Measurements from ENCODE around the gene U2AF2.

U2AF2 gene

DNA sequence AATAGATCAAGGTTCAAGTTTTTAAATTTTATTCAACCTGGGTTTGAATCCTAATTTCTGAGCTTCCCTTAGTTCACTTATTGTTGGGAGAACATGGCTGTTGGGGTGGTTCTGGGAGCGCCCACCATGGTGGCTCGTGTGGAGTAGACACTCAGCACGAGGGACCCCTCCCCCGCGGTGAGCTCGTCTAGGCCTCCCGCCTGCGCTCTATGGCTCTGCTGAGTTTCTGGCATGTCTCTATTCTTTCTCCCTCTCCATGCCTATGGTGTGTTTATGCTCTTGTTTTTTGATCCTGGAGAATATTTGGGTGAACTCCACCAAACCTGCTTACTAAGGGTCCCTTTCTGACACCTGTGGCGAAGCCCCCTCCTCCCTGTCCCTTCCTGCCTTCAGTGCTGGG lies 18.6 kb downstream of the U2AF2 start:
- DNase-seq (ENCODE audit: insufficient read length, low spot score) (no peak), FAIRE-seq (no peak)

DNA sequence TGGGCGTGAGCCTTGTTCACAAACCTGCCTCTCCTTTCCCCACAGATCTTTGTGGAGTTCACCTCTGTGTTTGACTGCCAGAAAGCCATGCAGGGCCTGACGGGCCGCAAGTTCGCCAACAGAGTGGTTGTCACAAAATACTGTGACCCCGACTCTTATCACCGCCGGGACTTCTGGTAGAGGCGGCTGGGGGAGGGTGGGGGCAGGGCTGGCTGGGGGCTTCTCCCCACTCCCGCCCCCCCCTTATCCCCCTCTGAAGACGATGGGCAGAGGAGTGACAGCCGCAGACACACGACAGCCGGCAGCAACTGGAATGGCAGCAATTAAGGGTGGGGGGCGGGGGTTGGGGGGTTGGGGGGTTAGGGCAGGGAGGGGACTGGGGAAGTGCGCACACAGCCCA lies 19.1 kb downstream of the U2AF2 start:
- no peak for DNase-seq (ENCODE audit: insufficient read length, low spot score)
- no peak for FAIRE-seq

- FAIRE-seq, result peak; percentile 33
Observed at GRCh38 chr19:55674459-55674840, 19.6 kb downstream of the U2AF2 start.

GRCh38 chr19:55674841-55675660 lies 20.2 kb downstream of the U2AF2 start, which contains the start of gene EPN1:
EPN1 (plus strand) TSS chr19:55675226; CDS start chr19:55678628, 3,402 bp downstream.
- FAIRE-seq, result peak; percentile 93

More at GRCh38 chr19:55674459-55674840, 19.6 kb downstream of the U2AF2 start:
- no peak for DNase-seq (ENCODE audit: insufficient read length, low spot score)

DNA sequence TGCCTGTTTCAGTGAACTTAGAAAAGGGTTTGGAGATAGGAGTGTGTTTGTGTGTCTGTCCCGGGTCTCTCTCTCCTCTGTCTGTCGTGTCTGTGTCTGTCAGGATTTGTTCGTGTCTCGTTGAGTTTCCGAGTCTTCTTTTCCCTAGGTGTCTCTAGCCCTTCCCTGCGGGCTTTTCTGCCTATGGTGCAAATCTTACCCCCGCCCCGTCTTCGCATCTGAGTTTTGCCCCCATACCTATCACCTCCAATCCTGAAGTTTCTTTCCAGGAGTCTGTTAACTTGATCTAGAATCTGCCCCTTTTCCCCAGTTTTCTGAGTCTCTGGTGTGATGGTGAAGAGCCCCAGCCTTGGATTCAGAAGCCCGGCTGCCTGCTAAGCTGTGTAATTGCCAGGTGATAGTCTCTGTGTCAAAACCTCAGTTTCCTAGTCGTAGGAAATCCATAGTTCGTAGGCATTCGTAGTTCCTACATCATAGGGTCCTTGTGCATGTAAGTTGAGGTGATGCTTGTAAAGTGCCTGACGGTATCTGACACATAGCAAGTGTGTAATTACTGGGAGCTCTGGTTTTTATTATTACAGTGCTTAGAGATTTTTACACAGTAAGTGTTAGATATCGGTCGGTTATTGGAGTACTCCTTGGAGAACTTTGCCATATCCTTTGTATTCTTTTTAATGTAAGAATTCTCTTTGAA lies 21.0 kb downstream of the U2AF2 start:
- DNase-seq (ENCODE audit: insufficient read length, low spot score) (no peak), FAIRE-seq (no peak)

More at GRCh38 chr19:55674841-55675660, 20.2 kb downstream of the U2AF2 start, which contains the start of gene EPN1:
- DNase-seq (ENCODE audit: insufficient read length, low spot score), result peak; percentile 99

DNA sequence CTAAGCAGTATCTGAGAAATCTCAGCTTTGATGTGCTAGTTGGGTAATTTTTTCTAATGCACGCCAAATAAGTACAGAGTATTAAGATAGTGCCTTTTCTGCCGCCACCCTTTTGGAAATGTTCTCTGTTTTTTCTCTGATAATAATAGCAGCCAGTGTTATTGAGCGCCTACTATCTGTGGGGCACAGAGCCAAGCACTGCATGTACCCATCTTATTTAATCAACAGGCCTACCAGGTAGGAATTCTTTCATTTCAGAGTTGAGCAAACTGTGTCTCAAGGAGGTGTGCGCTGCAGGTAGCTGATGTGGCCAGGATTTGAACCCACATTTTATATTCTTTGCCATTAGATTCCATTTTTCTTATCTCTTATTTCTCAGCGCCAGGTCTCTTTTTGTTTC lies 21.5 kb downstream of the U2AF2 start:
- DNase-seq (ENCODE audit: insufficient read length, low spot score) (no peak), FAIRE-seq (peak; percentile 11)

DNA sequence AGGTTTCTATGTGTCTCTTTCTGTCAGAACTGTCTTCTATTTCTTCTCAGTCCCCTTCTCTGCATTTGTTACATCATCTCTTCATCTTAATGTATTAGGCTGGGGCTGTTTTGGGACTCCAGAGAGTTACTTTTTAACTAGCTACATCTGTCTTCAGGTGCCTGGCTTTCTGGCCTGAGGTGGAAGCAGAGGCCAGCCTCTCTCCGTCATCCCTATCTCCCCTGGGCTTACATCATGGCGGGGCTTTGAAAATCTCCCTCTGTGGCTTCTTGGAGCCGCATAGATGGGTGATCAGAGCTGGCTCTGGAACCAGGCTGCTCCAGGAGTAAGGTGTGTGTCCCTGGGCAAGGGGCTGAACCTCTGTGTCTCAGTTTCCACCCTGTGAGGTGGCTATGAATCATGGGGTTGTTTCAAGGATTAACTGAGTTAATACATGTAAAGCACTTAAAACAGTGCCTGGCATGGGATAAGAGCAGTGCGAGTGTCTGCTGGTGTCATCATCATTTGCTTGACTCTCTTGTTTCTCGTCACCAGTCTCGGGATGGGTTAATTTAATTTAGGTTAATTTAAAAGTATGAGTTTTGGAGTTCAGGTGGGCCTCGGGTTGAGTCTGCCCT lies 22.2 kb downstream of the U2AF2 start:
- DNase-seq (ENCODE audit: insufficient read length, low spot score), result no peak
- peak; percentile 84 for FAIRE-seq

GRCh38 chr19:55677572-55678028 lies 22.8 kb downstream of the U2AF2 start:
- DNase-seq (ENCODE audit: insufficient read length, low spot score) (no peak), FAIRE-seq (no peak)

GRCh38 chr19:55678121-55678671 lies 23.4 kb downstream of the U2AF2 start:
- DNase-seq (ENCODE audit: insufficient read length, low spot score), result peak; percentile 83
- peak; percentile 97 for FAIRE-seq

GRCh38 chr19:55679343-55680257 lies 24.8 kb downstream of the U2AF2 start:
- FAIRE-seq (no peak), DNase-seq (ENCODE audit: insufficient read length, low spot score) (no peak)

DNA sequence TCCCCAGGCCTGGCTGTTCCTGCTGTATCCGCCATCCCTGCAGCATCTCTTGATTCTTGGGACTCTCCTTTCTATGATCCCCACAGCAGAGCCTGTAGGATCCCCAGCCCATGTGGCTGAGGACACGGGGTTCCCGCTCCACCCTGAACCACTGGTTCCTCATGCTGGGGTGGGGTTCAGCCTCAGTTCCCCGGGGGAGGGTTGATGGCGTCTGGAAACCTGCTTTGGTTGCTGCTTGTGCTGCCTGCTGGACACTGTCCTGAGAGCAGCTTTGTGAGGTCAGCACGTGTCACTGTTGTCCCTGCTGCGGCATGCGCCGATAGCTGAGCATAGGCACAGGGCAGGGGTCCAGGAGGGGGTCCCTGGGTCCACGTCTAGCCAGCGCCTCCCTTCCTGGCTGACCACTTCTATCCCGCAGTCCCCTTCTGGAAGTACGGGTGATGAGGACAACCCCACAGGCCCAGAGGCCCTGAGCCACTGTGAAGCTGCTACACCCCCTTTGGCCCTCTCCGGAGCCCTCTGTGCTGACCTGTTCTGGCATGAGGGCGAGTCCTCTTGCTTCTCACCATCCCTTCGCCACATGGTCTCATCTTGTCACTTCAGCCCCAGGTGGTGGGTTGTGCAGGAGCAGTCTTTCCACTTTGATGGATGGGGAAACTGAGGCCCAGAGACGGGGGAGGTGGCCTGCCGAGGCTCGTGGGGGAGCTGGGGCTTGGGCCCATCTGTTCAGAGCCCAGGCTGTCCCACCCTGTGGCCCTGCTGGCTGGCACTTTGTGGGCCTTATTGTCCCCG lies 25.7 kb downstream of the U2AF2 start:
- no peak for FAIRE-seq
- no peak for DNase-seq (ENCODE audit: insufficient read length, low spot score)

DNA sequence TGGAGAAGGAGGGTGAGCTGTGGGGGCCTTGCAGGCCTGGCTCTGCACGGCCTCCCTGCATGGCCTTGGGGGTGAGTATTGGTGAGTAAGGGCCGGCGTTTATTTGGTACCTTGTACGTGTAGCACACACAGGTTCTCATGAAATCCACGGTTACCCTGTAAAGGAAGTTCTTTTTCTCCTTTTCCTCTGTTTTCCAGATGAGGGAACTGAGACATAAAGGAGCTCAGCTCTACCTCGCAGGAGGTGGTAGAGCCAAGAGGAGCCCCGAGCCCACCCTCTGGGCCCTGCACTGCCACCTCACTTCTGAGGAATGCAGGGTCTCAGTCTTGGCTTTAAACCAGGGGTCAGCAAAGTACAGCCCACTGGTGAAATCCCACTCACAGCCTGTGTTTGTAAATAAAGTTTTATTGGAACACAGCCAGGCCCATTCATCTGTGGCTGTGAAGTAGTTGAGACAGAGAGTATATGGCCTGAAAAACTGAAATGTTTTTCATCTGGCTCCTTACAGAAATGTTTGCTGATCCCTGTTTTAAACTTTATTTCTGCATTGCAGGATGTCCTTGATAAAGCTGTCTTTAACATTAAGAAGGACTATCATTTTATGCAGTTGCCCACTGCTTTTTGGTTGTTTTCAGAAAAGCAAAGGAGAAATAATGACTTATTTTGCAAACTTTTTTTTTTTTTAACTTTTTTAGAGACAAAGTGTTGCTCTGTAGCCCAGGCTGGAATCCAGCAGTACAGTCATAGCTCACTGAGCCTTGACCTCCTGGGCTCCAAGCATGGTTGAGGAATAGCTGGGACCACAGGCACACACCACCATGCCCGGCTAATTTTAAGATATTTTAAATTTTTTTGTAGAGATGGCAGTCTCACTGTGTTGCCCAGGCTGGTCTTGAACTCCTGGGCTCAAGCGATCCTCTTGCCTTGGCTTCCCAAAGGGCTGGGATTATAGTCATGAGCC lies 26.6 kb downstream of the U2AF2 start:
- FAIRE-seq (no peak), DNase-seq (ENCODE audit: insufficient read length, low spot score) (no peak)

- FAIRE-seq, result no peak
Observed at GRCh38 chr19:55683449-55684261, 28.8 kb downstream of the U2AF2 start.

DNA sequence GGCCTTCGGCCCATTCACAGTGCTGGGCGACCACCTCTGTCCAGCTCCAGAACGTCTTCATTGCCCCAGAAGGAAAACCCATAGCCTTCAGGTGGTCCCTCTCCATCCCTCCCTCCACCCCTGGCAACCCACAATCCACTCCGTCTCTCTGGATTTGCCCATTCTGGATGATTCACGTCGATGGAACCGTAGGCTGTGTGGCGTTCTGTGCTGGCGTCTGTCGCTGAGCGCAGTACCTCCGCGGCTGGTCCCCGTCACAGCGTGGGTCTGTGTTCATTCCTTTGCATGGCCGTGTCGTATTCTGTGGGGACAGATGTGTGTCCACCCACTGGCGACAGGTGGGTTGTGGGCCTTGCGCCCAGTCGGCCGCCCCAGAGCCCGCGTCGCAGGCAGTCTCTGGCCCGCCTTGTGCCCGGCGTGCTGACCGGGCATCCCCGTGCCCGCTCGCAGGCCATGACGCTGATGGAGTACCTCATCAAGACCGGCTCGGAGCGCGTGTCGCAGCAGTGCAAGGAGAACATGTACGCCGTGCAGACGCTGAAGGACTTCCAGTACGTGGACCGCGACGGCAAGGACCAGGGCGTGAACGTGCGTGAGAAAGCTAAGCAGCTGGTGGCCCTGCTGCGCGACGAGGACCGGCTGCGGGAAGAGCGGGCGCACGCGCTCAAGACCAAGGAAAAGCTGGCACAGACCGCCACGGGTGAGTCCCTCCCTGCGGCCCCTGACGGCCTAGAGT lies 30.3 kb downstream of the U2AF2 start:
- FAIRE-seq (no peak), DNase-seq (ENCODE audit: insufficient read length, low spot score) (no peak)

More at GRCh38 chr19:55683449-55684261, 28.8 kb downstream of the U2AF2 start:
- DNase-seq (ENCODE audit: insufficient read length, low spot score), result no peak

- DNase-seq (ENCODE audit: insufficient read length, low spot score) (no peak), FAIRE-seq (no peak)
Observed at GRCh38 chr19:55685776-55686175, 30.9 kb downstream of the U2AF2 start.

DNA sequence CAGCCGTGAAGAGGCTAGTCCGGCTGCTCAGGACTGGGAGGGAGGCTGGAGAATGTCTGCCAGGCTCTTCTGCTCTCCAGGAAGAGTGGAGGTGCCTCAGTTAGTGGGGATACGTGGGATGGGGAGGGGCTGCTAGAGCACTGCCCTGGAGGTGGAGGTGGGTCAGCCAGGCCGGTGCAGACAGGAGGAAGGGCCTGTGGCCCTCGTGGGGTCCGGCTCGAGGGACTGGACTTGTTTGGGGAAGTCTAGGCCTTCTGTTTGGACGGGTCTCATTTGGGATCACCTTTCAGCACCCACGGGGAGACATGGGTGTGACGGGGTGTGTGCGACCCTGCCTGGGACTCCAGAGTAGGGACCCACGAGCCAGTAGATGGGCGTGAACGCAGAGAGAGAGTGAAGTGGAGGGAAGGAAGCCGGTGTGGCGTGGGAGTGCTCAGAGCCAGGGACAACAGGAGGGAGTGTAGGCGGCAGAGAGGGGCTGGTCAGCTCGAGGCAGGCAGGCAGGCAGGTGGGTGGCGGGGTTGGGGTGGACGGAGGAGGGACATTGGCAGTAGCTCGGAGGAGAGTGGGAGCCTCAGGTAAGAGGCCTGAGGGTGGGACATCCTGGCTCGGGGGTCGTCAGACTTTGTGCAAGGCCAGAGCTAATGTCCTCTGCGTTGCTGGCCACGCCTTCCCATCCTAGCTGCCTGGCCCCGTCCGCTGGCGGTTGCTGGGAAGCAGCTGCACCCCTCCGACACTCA lies 31.6 kb downstream of the U2AF2 start:
- no peak for DNase-seq (ENCODE audit: insufficient read length, low spot score)
- FAIRE-seq, result no peak
